GM12801 (cell line): ENCODE data around the gene GPR68.

ENCODE experiments used
- TF ChIP-seq, protein P1 (sequence below): IDR thresholded peaks from one replicate; pipeline ENCODE4 v1.5.1; 2011; ENCODE audit warnings: control low read depth; ENCODE audit not compliant: insufficient read length; ENCODE audit errors: extremely low read depth

The GPR68 gene

DNA sequence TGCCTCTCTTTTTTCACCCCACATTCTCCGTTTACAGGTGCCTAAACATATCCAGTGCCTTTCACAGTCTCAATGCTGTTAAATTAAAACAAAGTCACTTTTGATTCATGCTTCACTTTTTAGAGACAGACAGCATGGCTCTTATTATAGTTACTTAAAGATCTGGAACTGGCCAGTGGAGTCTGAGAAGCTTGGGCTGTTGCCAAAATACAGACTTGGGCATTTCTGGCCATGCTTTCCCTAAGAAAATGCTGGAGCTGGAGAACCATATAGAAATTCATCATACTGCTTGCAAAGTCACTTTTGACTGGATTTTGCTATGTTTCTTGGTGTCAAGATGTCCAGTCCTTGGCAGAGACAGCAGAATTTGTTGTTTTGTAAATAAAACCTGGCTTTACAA is 12.2 kb upstream of the GPR68 start:
- TF ChIP-seq, protein P1, sequence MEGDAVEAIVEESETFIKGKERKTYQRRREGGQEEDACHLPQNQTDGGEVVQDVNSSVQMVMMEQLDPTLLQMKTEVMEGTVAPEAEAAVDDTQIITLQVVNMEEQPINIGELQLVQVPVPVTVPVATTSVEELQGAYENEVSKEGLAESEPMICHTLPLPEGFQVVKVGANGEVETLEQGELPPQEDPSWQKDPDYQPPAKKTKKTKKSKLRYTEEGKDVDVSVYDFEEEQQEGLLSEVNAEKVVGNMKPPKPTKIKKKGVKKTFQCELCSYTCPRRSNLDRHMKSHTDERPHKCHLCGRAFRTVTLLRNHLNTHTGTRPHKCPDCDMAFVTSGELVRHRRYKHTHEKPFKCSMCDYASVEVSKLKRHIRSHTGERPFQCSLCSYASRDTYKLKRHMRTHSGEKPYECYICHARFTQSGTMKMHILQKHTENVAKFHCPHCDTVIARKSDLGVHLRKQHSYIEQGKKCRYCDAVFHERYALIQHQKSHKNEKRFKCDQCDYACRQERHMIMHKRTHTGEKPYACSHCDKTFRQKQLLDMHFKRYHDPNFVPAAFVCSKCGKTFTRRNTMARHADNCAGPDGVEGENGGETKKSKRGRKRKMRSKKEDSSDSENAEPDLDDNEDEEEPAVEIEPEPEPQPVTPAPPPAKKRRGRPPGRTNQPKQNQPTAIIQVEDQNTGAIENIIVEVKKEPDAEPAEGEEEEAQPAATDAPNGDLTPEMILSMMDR, result no peak

DNA sequence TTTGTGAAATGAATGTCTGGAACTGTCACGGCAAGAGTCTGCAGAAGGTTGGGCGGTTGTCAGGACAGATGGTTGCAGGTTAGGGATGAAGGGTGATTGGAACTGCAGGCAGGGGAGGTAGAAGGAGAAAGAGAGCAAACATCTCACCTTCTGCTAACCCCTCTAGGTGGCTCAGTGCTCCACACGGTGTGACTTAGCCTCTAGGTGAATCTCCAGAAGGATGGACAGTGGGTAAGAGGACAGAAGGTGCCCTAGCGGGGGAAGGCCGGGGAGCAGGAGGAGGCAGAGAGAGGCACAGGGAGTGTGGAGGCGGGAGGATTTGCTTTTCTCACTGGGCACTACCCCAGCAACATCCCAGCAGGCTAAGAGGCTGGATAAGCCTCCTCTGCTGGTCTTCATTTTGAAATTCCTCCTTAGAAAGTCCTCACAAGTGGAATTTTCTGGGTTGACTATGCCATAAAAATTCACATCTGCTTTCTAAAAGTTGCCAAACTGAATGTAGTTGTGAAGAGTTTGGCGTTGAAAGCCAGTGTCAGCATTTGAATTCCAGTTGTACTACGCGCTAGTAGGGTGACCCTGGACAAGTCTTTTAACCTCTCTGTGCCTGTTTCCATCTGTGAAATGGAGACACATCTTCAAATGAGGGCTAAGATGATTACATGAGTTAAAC is 10.7 kb upstream of the GPR68 start:
- TF ChIP-seq, protein P1, result no peak

DNA sequence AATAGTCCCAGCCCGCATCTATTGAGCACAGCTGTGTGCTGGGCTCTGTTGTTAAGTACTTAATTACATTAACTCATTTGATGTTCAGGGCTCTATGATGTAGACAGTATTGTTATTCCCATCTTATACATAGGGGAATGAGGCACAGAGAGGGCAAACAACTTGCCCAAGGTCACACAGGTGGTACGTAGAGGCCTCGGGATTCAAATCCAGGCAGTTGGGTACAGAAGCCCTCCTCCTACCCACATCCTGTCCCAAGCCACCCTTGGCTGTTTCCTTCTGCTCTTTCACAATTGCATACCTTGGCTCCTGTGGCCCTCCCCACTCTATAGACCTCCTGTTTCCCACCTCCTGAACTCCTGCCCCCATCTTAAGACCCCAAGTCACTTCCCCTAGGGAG is 10.0 kb upstream of the GPR68 start:
- TF ChIP-seq, protein P1, result no peak

DNA sequence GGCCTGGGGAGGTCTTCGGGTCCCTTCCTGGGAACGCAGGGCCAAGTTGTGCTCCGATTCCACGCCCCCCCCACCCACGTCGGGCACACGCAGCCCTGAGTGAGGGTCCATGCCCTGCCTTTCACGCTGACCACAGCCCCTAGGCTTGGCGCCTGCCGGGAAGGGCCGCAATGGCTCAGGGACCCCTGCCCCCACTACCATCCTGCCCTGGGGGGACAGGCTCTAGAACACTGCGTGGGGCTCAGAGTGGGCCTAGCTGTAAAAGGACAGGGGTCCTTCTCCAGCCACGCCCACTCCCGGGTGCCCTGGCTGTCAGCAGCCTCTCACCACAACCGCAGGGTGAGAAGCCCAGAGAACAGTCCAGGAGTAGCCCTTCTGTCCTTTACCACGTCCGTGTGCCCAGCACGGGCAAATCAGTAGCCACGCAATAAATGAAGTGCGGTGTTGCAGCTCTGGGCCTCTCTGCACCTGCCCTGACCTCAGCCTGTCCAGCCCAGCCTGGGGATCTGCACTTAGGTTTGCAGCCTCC is 9.4 kb upstream of the GPR68 start:
- TF ChIP-seq, protein P1, result no peak

- TF ChIP-seq, protein P1, result no peak
Measured at GRCh38 chr14:91252871-91253794, 8.6 kb upstream of the GPR68 start.

DNA sequence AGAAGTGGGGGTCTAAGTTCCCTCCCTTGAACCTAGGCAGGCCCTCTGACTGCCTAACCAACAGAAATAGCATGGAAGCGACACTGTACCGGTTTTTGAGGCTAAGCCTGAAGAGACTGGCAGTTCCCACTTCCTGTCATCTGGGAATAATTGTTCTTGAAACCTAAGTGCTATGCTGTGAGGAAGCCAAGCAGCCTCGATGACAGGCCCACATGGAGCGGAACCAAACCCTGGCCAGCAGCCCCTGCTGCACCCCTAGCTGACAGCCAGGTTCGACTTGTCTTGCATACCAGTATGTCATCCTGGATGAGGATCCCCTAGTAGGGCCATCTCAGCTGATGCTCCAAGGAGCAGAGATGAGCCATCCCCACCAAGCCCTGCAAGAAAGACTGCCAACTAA is 6.4 kb upstream of the GPR68 start:
- TF ChIP-seq, protein P1, result no peak

- TF ChIP-seq, protein P1, result no peak
Measured at GRCh38 chr14:91249841-91250616, 5.5 kb upstream of the GPR68 start.
